Measurements from ENCODE around the gene CTNND2.

DNA sequence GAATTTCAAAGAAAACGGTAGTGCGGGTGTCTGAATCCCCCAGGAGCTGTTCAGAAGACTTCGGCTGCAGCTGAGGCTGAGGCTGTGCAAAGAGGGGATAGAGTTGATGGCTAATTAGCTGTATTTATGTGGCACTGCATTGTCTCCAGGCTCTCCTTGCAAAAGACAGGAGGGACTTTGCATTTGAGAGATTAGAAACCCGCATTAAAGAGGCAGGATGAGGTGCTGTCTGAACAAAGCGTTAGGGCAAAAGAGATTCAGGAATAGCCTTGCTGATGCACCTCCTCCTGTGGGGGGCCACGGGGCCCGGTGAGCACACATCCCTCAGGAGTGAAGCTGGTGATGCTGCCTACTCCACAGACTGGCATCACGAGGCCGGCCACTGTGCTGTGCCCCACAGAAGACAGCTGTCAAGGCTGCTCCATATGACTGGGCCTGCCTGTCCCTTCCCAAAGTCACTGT lies 799.6 kb downstream of the CTNND2 start:
- TF ChIP-seq CTCF (IDR thresholded peaks at IDR 0.05; ENCODE audit: borderline replicate concordance, extremely low read depth, low read length, poor library complexity, severe bottlenecking) (no peak), EZH2 (IDR thresholded peaks at IDR 0.05; ENCODE audit: borderline replicate concordance, low read depth, low read length, severe bottlenecking) (no peak)

Measured in DND-41 (cell line).